NOMO-1 treated with dmso at 0.1 percent for 144 hours (cell line): ENCODE measurements around the gene MAPKAPK3.

Source experiments
- DNase-seq: peaks from one replicate; lab custom pipeline; 2025; ENCODE audit not compliant: unreplicated experiment; lab: John Stamatoyannopoulos, UW

MAPKAPK3 gene

GRCh38 chr3:50626401-50626800, 9.4 kb downstream of the MAPKAPK3 start:
- DNase-seq = no peak

DNA sequence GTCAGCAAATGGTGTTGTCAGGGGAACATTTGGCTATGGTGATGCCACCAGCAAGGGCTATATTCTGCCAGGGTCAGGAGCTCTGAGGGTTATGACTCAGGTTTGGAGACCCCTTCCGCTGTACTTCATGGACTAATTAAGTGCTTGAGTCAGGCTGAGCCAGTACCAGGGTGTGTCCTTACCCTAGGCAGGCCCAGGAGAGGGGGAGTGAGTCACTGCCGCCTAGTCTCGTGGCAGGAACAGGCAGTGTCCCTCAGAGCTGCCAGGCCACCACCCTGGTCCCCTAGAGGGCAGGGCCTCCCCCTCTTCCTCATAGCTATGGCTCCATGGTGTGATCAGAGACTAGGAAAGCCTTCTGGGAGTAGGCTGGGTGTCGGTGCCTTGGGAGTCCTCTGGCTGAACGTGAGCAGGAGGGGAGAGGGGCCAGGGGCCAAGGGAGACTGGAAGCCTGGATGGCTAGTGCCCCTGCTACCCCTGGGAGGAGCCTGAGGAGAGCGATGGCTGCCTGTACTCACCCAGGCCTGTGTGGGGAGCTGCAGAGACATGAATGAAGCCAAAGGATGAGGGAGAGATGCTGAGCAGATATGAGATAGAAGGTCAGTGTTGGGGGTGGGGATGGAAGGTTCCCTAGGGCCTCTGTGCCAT, 10.6 kb downstream of the MAPKAPK3 start:
- peak; percentile 15 for DNase-seq

DNA sequence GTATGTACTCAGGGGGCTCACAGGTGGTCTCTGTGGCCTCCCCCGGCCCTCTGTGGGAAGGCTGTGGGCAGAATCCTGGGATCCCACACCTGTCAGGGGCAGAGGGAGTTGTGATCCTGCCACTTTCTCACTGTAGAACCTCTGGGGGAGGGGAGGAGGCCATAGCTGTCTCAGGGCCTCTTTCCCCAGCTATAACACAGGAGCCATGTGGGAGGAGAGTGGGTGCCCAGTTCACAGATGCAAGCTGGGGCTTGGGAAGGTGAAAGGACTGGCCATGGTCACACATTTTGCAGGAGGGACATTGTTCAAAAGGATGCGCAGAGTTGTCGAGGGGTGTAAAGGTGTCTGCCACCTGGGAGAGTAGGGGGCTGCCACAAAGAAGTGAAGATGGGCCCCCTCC, 11.7 kb downstream of the MAPKAPK3 start:
- no peak for DNase-seq

DNA sequence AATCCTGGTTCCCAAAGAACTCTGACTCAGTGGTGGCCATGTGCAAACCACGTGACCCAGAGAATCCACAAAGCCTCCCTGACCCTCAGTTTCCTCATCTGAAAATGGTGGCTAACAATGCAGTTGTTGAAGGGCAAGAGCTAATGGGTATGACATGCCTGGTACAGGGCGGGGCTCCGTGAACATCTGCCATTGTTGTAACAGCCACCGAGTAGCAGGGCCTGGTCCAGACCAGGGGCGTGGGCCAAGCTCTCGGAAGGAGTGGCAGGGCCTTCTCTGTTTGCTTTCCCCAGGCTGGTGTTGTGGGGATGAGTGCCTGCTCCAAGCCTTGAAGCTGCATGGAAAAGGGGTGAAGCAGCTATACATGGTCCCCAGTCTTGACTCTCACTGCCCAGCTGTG, 13.4 kb downstream of the MAPKAPK3 start:
- DNase-seq = no peak

- DNase-seq = no peak
These were observed 13.9 kb downstream of the MAPKAPK3 start for GRCh38 chr3:50630877-50631276.

GRCh38 chr3:50632450-50632849, 15.5 kb downstream of the MAPKAPK3 start:
- peak; percentile 77 for DNase-seq

DNA sequence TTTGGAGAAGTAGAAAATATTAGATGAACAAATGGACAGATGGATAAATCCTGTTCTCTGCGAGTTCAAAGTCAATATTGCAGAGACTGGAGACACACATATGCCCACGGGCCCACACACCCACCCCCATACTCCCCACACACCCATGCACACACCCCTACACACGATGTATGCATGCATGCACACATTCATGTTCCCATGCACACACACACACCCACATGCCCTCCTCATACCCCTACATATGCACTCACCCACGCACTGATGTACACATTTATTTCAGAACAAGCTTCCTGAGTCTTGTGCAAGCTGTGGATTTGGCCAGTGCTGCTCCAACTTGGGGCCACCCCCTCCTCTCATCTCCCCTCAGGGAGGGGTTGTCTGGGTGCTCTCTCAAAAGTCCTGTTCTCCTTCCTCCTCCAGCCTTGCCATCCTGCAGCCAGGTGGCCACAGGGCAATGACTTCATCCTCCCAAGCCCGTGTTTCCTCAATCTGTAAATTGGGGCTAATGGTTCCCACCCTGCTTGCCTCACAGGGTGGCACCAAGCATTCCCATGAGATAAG, 16.4 kb downstream of the MAPKAPK3 start:
- DNase-seq = no peak

DNA sequence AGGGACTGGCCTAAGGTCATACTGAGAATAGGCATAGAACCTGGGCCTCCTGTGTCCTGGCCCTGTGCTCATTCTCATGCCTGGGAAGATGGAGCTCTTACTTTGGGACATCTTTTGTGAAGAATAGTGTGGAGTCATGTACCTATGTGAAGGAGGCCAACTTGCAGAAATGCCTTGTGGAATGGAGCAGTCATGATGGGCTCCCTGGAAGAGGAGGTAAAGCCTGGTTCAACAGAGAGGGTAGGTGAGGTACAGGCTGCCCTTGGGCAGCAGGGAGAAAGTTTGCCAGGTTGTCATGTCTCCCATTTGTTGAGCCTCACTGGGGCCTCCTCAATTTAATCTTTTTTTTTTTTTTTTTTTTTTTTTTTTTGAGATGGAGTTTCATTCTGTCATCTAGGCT, 18.1 kb downstream of the MAPKAPK3 start:
- no peak for DNase-seq

DNA sequence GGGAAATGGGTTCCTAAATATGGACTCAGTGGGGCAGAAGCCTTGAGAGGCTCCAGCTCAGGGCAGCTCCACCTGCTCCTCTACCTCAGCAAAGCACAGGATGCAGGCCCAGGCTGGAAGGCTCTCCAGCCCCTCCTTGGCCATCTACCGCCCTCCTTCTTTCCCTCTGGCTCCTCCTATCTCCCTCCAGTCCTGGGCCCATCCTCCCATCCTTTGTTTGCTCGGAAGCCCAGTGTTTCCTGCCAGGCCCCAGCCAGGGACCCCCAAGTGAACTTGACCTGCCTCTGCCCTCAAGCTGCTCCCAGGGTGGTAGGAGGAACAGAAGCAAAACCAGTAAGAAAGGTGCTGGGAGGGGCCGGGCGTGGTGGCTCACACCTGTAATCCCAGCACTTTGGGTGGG, 20.1 kb downstream of the MAPKAPK3 start:
- no peak for DNase-seq

DNA sequence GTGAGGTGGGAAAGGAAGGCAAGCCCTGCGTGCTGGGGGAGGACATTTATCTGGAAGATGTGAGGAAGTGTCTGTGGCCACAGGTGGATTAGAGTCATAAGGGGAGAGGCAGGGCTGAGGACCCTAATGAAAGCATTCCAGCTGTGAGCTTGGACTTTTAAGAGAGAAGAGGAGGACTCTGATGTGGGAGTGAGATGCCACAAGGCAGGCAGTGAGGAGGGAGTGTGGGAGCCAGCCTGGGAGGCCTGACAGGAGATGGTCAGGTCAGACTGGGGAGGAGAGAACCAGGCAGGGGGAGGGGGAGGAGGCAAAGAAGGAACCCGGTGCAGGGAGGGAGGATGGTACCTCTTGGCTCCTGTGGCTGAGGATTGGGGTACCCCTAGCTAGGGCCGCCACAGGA, 21.0 kb downstream of the MAPKAPK3 start:
- DNase-seq = no peak

DNA sequence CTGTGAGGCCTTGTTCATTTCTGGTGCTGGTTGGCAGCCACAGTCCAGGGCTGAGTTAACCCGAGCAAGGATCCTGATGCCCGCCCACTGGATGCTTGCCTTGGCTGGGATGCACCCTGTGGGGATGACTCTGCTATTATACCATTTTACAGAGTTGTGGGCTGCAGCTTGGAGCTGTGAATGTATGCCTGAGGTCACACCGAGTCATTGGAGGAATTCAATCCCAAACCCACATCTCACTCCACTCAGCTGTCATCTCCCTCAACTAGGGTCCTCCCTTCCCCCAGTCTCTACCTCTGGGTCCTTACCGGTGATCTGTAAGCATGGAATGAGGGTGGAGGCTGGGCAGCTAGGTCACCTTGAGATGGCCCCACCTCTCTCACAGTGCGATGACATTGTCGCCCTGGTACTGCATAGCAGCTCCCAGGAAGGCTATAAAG, 22.1 kb downstream of the MAPKAPK3 start:
- no peak for DNase-seq

- DNase-seq = no peak
These were observed 25.4 kb downstream of the MAPKAPK3 start for GRCh38 chr3:50642382-50642781.

DNA sequence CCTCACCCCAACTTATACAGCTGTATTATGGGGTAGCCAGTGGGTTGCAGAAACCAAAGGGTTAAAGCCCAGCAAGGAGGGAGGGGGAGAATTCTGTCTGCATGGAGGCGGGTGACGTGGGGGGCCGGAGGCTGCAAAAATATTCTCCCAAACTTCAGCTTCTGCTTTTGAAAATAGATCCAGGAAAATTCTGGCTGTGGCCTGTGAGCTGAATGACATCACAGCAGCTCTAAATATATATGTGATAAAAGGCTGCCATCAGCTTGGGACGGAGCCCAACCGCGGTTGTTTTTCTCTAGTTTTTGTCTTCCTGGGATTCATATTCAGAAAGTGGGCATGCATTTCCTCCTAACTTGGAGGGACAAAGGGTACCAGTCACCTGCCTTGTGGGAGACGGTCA, 27.6 kb downstream of the MAPKAPK3 start:
- no peak for DNase-seq

DNA sequence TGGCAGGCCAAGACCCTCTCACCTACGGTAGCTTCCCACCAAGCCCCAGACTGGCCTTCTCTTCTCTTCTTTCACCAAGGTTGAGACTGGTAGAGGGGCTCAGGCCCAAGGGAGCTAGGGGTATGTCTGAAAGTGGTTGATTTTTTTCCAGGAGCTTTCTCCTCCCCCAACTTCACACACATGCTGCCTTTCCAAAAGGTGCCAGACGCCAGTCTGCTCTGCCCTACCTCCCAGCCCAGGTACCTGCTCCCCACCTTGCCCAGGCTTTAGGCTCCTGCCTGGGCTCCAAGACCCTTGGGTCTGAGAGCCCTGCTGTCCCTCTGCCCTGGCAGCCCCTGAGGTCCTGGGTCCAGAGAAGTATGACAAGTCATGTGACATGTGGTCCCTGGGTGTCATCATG, 28.4 kb downstream of the MAPKAPK3 start:
- DNase-seq = no peak

- no peak for DNase-seq
These were observed 31.4 kb downstream of the MAPKAPK3 start for GRCh38 chr3:50648313-50648712.

DNA sequence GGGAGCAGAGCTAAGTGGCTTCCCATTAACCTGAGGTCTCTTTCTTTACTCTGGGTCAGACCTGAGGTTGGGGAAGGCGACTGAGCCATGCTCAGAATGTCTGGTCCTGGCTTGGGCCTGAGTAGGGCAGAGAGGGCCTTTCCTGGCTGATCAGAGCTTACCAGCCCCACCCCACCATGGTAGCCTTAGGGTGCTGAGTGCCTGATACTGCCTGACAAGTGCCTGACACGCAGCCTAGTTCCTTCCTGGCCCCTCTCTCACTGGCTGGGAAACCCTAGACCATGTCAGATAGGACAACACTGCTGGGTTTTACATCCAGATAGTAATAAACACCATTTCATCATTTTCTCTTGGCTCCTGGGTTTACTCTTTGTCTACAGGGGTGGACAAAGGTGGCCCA, 32.0 kb downstream of the MAPKAPK3 start:
- DNase-seq = no peak

GRCh38 chr3:50649451-50649931, 32.5 kb downstream of the MAPKAPK3 start:
- DNase-seq = no peak

- no peak for DNase-seq
These were observed 33.1 kb downstream of the MAPKAPK3 start for GRCh38 chr3:50650018-50650417.

GRCh38 chr3:50651445-50651844, 34.5 kb downstream of the MAPKAPK3 start:
- DNase-seq = no peak

DNA sequence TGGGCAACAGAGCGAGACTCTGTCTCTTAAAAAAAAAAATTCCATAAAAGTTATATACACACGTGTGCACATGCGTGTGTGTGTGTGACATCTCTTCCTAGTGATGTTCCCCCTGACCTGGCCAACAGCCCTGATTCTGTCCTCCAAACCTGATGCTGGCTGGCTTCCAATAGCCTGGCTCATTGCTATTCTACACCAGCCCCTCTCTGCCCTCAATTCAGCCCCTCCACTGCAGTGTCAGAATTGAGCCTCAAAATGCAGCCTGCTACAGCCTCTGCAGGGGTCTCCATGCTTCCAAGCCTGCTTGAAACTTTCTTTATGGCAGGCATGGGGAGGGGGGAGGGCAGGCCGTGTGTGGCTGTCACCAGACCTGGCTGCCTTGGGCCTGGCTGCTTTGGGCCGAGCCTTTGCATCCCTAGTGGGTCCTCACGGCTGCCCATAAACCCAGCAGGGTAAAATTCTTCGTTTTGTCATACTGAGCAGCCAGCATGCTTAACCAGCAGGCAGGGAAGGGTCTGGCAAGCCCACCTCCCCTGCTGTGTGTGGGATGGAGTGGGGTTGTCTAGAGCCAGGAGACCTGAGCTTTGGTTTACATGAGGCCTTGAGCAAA, 35.1 kb downstream of the MAPKAPK3 start:
- no peak for DNase-seq

GRCh38 chr3:50652709-50653108, 35.8 kb downstream of the MAPKAPK3 start:
- DNase-seq = no peak

- no peak for DNase-seq
These were observed 37.1 kb downstream of the MAPKAPK3 start for GRCh38 chr3:50653937-50654595.
